ENCODE results near the gene LAP3. TPM values are rescaled to one million over a fixed set of nuclear protein-coding genes. Genes with fewer than 3 reads are reported as not detected.
A peak's percentile ranks its signal among the peaks of the same experiment; 100 is the strongest.

Gene LAP3
- total RNA-seq, 2 experiments from 2014 or later, result 61.6 TPM

GRCh38 chr4:17618926-17619325 is 41.9 kb downstream of the LAP3 start:
- no peak overlapping the region for H3K27ac Mint-ChIP-seq
- no peaks in the 10 kb centered on the region for H3K9me3 Mint-ChIP-seq
- no peaks in the 10 kb centered on the region for H3K9me3 ChIP-seq (ENCODE audit: control insufficient read depth in 1 of 2, insufficient read depth in 1 of 2, low read length in 2 of 2)
- H3K36me3 Mint-ChIP-seq (ENCODE audit: low read depth), result peaks cover 85% of the 10 kb centered on the region
- ATAC-seq (ENCODE audit: poor library complexity) (no peak), DNase-seq (no peak)
- TF ChIP-seq CTCF (IDR thresholded peaks at IDR 0.05), result no peak
- H3K4me3 Mint-ChIP-seq, result peak overlapping the region; percentile 16
- intact Hi-C loops (cut with DNase I, micrococcal nuclease), result loop anchor here in 1 of 2 experiments (10.0 kb wide), 1 partner anchor 196 kb away; the partner anchor contains the start of genes DCAF16 and NCAPG
- H3K4me1 ChIP-seq (ENCODE audit: insufficient read depth, low read length), result peaks cover 49% of the 10 kb centered on the region
- H3K4me1 Mint-ChIP-seq (ENCODE audit: low read depth), result peaks cover 67% of the 10 kb centered on the region
- H3K27me3 ChIP-seq (ENCODE audit: control insufficient read depth in 1 of 2, insufficient read depth in 2 of 2, low read length in 2 of 2), result no peaks in the 10 kb centered on the region
- no peaks in the 10 kb centered on the region for H3K27me3 Mint-ChIP-seq
- H3K36me3 ChIP-seq (ENCODE audit: insufficient read depth, low read length), result peaks cover 68% of the 10 kb centered on the region
- H3K27ac ChIP-seq (ENCODE audit: low read depth in 1 of 2, low read length in 2 of 2), result no peak overlapping the region
- H3K4me3 ChIP-seq (ENCODE audit: low read length), result no peak overlapping the region
- POLR2A ChIA-PET, result interaction anchor here (0.6 kb wide), 1 partner anchor 42 kb away, joined by 3 read pairs; the partner anchor contains the start of gene LAP3
- CTCF ChIA-PET, result interaction anchor here (1.3 kb wide), 1 partner anchor 107 kb away, joined by 3 read pairs; the partner anchor contains the start of gene QDPR

- intact Hi-C loops (cut with DNase I, micrococcal nuclease), result loop anchor here in 1 of 2 experiments (10.0 kb wide), 1 partner anchor 195 kb away; the partner anchor contains the start of genes DCAF16 and NCAPG
- Mint-ChIP-seq H3K9me3 (no peaks in the 10 kb centered on the region), H3K36me3 (ENCODE audit: low read depth) (peaks cover 85% of the 10 kb centered on the region), H3K4me1 (ENCODE audit: low read depth) (peaks cover 67% of the 10 kb centered on the region), H3K27ac (no peak overlapping the region), H3K4me3 (peak overlapping the region; percentile 20), H3K27me3 (no peaks in the 10 kb centered on the region)
- ChIA-PET CTCF (interaction anchor here (1.3 kb wide), 1 partner anchor 108 kb away, joined by 3 read pairs; the partner anchor contains the start of gene QDPR), POLR2A (interaction anchor here (0.6 kb wide), 1 partner anchor 43 kb away, joined by 3 read pairs; the partner anchor contains the start of gene LAP3)
- H3K4me1 ChIP-seq (ENCODE audit: insufficient read depth, low read length), result peaks cover 49% of the 10 kb centered on the region
- no peaks in the 10 kb centered on the region for H3K27me3 ChIP-seq (ENCODE audit: control insufficient read depth in 1 of 2, insufficient read depth in 2 of 2, low read length in 2 of 2)
- TF ChIP-seq CTCF (IDR thresholded peaks at IDR 0.05), result no peak
- peaks cover 74% of the 10 kb centered on the region for H3K36me3 ChIP-seq (ENCODE audit: insufficient read depth, low read length)
- H3K4me3 ChIP-seq (ENCODE audit: low read length), result no peak overlapping the region
- DNase-seq (no peak), ATAC-seq (ENCODE audit: poor library complexity) (no peak)
- H3K27ac ChIP-seq (ENCODE audit: low read depth in 1 of 2, low read length in 2 of 2), result no peak overlapping the region
- H3K9me3 ChIP-seq (ENCODE audit: control insufficient read depth in 1 of 2, insufficient read depth in 1 of 2, low read length in 2 of 2), result no peaks in the 10 kb centered on the region
Observed at GRCh38 chr4:17619416-17620105, 42.6 kb downstream of the LAP3 start.

- Histone ChIP-seq H3K9me3 (ENCODE audit: control insufficient read depth in 1 of 2, insufficient read depth in 1 of 2, low read length in 2 of 2) (no peaks in the 10 kb centered on the region), H3K4me3 (ENCODE audit: low read length) (no peak overlapping the region), H3K36me3 (ENCODE audit: insufficient read depth, low read length) (peaks cover 95% of the 10 kb centered on the region), H3K27me3 (ENCODE audit: control insufficient read depth in 1 of 2, insufficient read depth in 2 of 2, low read length in 2 of 2) (no peaks in the 10 kb centered on the region), H3K27ac (ENCODE audit: low read depth in 1 of 2, low read length in 2 of 2) (no peak overlapping the region), H3K4me1 (ENCODE audit: insufficient read depth, low read length) (peaks cover 12% of the 10 kb centered on the region)
- H3K27ac Mint-ChIP-seq, result no peak overlapping the region
- no peak for DNase-seq
- ChIA-PET CTCF (no interaction called here), POLR2A (no interaction called here)
- TF ChIP-seq CTCF (IDR thresholded peaks at IDR 0.05), result no peak
- no peak overlapping the region for H3K4me3 Mint-ChIP-seq
- peaks cover 94% of the 10 kb centered on the region for H3K36me3 Mint-ChIP-seq (ENCODE audit: low read depth)
- H3K4me1 Mint-ChIP-seq (ENCODE audit: low read depth), result peaks cover 38% of the 10 kb centered on the region
- no peaks in the 10 kb centered on the region for H3K27me3 Mint-ChIP-seq
- H3K9me3 Mint-ChIP-seq, result no peaks in the 10 kb centered on the region
- intact Hi-C loops (cut with DNase I, micrococcal nuclease), result no loop called here
- ATAC-seq (ENCODE audit: poor library complexity), result no peak
Observed at GRCh38 chr4:17623451-17624001, 46.5 kb downstream of the LAP3 start.
